K562 (cell line): ENCODE data around the gene ADGRD1.

Experiments
- ATF7 ChIP-seq: fragments of 450-650 bp; IDR thresholded peaks from 2 replicates; pipeline ENCODE4 v1.7.1; 2014; ENCODE audit warnings: mild to moderate bottlenecking, moderate library complexity
- ETV6 ChIP-seq, 3 experiments: fragments of 150-350 bp in 1 of 3; sonication (generic) in 1 of 3; formaldehyde crosslinking in 1 of 3; IDR thresholded peaks; 2 replicates each; pipeline versions ENCODE4 v1.6.1 to v1.8.0; 2014 to 2022; ENCODE audit warnings: borderline replicate concordance in 2 of 3, low read depth in 2 of 3, antibody characterized with exemption in 1 of 3, low read length in 1 of 3, mild to moderate bottlenecking in 1 of 3, missing genetic modification reagents in 1 of 3
- ZNF282 ChIP-seq: sonication (generic); formaldehyde crosslinking; IDR thresholded peaks from 2 replicates; pipeline ENCODE4 v1.8.1; 2023; ENCODE audit warnings: missing genetic modification reagents
- ZNF668 ChIP-seq: fragments of 250-450 bp; sonication (Bioruptor Pico); IDR thresholded peaks from 2 replicates; pipeline ENCODE4 v1.8.0; 2022; ENCODE audit warnings: mild to moderate bottlenecking, inconsistent platforms
- TF ChIP-seq, protein P1 (sequence below): fragments of 250-450 bp; sonication (Bioruptor Pico); IDR thresholded peaks from 2 replicates; pipeline ENCODE4 v1.4.0; 2020; ENCODE audit warnings: mild to moderate bottlenecking, moderate library complexity
- TF ChIP-seq, protein P2 (sequence below): sonication (generic); formaldehyde crosslinking; IDR thresholded peaks from 2 replicates; pipeline ENCODE4 v1.8.1; 2023; ENCODE audit warnings: mild to moderate bottlenecking, missing genetic modification reagents

DNA sequence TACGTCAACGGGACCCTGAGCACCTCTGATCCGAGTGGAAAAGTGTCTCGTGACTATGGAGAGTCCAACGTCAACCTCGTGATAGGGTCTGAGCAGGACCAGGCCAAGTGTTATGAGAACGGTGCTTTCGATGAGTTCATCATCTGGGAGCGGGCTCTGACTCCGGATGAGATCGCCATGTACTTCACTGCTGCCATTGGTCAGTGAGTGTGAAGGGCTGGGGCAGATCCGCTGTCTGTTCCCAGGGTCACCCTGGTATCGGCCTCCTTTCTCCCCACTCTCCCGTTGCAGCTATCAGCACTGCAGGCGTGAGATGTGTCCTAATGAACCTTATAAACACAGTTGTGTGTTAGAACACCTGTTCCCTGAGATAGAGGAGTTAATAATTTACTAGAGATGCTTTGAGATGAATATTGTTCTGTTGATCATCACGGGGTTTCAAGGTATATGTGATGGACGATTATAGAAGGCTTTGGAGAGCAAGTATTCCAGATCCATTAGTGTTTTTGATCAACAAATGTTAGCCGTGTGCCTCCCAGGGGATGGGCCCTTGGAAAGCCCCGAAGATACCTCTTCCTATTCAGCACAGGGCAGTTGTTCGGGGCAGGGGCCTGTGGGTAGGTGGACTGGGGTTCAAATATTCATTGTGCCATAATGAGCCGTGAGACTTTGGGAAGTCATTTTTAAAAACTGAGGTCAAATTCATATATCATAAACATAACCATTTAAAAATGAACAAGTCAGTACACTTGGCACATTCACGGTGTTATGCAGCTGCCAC lies 33.6 kb downstream of the ADGRD1 start:
- TF ChIP-seq, protein P1, sequence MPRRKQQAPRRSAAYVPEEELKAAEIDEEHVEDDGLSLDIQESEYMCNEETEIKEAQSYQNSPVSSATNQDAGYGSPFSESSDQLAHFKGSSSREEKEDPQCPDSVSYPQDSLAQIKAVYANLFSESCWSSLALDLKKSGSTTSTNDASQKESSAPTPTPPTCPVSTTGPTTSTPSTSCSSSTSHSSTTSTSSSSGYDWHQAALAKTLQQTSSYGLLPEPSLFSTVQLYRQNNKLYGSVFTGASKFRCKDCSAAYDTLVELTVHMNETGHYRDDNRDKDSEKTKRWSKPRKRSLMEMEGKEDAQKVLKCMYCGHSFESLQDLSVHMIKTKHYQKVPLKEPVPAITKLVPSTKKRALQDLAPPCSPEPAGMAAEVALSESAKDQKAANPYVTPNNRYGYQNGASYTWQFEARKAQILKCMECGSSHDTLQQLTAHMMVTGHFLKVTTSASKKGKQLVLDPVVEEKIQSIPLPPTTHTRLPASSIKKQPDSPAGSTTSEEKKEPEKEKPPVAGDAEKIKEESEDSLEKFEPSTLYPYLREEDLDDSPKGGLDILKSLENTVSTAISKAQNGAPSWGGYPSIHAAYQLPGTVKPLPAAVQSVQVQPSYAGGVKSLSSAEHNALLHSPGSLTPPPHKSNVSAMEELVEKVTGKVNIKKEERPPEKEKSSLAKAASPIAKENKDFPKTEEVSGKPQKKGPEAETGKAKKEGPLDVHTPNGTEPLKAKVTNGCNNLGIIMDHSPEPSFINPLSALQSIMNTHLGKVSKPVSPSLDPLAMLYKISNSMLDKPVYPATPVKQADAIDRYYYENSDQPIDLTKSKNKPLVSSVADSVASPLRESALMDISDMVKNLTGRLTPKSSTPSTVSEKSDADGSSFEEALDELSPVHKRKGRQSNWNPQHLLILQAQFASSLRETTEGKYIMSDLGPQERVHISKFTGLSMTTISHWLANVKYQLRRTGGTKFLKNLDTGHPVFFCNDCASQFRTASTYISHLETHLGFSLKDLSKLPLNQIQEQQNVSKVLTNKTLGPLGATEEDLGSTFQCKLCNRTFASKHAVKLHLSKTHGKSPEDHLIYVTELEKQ, result no peak
- no peak for TF ChIP-seq ZNF282 (CRISPR knock-in tag)
- no peak for TF ChIP-seq ZNF668
- TF ChIP-seq, protein P2, sequence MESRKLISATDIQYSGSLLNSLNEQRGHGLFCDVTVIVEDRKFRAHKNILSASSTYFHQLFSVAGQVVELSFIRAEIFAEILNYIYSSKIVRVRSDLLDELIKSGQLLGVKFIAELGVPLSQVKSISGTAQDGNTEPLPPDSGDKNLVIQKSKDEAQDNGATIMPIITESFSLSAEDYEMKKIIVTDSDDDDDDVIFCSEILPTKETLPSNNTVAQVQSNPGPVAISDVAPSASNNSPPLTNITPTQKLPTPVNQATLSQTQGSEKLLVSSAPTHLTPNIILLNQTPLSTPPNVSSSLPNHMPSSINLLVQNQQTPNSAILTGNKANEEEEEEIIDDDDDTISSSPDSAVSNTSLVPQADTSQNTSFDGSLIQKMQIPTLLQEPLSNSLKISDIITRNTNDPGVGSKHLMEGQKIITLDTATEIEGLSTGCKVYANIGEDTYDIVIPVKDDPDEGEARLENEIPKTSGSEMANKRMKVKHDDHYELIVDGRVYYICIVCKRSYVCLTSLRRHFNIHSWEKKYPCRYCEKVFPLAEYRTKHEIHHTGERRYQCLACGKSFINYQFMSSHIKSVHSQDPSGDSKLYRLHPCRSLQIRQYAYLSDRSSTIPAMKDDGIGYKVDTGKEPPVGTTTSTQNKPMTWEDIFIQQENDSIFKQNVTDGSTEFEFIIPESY, result no peak
- no peak for TF ChIP-seq ATF7
- no peak for TF ChIP-seq ETV6 (IDR thresholded peaks at IDR 0.05; ENCODE audit: borderline replicate concordance in 1 of 2, low read depth in 2 of 2, low read length in 1 of 2)
- no peak for TF ChIP-seq ETV6 (CRISPR knock-in tag; IDR thresholded peaks at IDR 0.05; ENCODE audit: borderline replicate concordance)
